NCI-H446 (cell line): Measurements from ENCODE around the gene CATSPERD.
A peak's percentile ranks its signal among the peaks of the same experiment; 100 is the strongest.
"Not testable (repeated sequence)": the region's sequence is repeated elsewhere in the genome, so short reads cannot be mapped to it uniquely, and the experiment has no call there.

ENCODE experiments used
- DNase-seq, 2 experiments: peaks; one replicate each; lab custom pipeline; 2025; lab: John Stamatoyannopoulos, UW

Gene CATSPERD

GRCh38 chr19:5727453-5728050 is 7.1 kb downstream of the CATSPERD start:
- DNase-seq, result no peak

- DNase-seq, result not testable (repeated sequence)
These were observed 12.7 kb downstream of the CATSPERD start for GRCh38 chr19:5733172-5733571.

GRCh38 chr19:5738423-5738822 is 18.0 kb downstream of the CATSPERD start:
- no peak for DNase-seq

GRCh38 chr19:5742051-5742450 is 21.6 kb downstream of the CATSPERD start:
- DNase-seq, result no peak

GRCh38 chr19:5743630-5744029 is 23.2 kb downstream of the CATSPERD start:
- no peak for DNase-seq

DNA sequence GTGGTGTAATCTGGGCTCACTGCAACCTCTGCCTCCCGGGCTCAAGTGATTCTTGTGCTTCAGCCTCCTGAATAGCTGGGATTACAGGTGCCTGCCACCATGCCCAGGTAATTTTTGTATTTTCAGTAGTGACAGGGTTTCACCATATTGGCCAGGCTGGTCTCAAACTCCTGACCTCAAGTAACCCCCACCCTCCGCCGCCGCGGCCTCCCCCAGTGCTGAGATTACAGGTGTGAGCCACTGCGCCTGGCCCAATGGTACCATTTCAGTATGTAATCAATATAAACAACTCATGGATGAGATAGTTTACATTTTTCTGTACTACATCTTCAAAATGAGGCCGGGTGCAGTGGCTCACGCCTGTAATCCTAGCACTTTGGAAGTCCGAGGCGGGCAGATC is 24.6 kb downstream of the CATSPERD start:
- DNase-seq, result not testable (repeated sequence)

DNA sequence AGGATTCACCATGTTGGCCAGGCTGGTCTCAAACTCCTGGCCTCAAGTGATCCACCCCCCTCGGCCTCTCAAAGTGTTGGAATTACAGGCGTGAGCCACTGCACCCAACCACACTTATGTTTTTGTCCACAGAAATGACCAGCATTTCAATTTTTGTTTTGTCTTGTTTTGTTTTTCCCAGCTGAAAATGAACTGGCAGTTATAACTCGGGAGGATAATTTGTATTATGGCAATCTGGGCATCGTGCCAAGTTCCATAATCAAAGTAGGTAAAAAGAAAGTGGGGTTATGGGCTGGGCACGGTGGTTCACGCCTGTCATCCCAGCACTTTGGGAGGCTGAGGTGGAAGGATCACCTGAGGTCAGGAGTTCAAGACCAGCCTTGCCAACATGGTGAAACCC is 28.5 kb downstream of the CATSPERD start:
- DNase-seq, result peak; percentile 4 to 28

- DNase-seq, result no peak
These were observed 29.1 kb downstream of the CATSPERD start for GRCh38 chr19:5749505-5749904.

DNA sequence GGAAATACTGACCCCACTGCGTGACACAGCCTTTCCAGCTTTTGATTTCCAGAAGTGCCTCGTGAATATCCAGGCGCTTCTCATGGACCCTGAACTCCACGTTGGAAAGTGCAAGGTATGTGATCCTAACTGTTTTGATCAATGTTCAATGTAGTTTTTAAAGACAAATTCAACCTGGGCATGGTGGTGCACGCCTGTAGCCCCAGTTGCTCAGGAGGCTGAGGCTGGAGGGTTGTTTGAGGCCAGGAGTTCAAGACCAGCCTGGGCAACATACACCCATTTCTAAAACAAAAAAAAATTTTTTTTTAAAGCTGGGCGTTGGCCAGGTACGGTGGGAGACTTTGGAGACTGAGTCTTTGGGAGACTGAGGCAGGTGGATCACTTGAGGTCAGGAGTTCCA is 31.3 kb downstream of the CATSPERD start:
- no peak for DNase-seq

DNA sequence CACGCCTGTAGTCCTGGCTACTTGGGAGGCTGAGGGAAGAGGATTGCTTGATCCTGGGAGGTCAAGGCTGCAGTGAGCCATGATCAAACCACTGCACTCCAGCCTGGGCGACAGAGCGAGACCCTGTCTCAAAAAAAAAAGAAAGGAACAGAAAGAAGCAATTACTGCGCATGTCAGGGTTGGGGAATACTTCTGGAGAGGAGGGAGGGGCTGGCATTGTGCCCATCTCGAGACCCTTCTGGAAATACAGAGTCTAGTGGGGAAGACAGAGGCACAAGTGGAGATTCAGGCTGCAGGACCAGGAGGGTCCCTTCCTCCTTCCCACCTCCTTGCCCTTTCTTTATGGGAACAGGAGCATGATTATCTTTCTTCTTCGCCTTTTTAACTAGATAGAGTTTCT is 33.3 kb downstream of the CATSPERD start:
- DNase-seq, result no peak

- DNase-seq, result no peak
These were observed 42.3 kb downstream of the CATSPERD start for GRCh38 chr19:5762608-5763217.

DNA sequence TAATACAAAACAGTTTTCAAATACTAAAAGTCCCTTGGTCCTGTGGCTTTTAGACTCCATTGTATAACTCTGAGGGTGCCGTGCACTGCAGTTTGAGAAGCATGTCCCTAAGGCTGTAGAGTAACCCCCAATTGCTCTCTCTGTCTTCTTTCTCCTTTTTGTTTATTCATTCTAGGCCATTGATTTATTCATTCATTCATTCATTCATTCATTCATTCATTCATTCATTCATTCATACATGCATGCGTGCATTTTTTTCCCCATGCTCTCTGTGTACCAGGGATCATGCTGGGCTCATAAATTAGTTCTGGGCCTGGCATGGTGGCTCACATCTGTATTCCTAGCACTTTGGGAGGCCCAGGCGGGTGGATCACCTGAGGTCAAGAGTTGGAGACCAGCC is 44.8 kb downstream of the CATSPERD start:
- no peak for DNase-seq

GRCh38 chr19:5767949-5768348 is 47.5 kb downstream of the CATSPERD start:
- DNase-seq, result no peak

GRCh38 chr19:5772416-5772815 is 52.0 kb downstream of the CATSPERD start:
- DNase-seq, result no peak

GRCh38 chr19:5773276-5773675 is 52.8 kb downstream of the CATSPERD start:
- no peak for DNase-seq

GRCh38 chr19:5774921-5775320 is 54.5 kb downstream of the CATSPERD start:
- no peak for DNase-seq

GRCh38 chr19:5775668-5776309 is 55.4 kb downstream of the CATSPERD start:
- no peak for DNase-seq

DNA sequence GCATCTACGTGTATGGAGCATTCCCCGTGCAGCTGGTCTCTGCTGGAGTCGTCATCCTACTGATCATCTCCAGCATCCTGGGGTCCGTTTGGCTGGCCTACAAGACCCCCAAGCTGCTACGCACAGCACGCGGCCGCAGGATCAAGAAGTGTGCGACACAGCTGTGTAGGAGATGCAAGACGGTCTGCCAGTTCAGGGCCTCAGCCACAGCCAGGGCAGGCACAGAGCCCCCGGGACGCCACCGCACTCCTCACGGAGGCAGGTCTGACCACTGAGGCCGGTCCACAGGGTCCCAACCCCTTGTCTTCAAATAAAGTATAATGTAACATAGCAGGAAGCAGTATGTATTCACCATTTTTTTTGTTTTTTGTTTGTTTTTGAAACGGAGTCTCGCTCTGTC is 58.0 kb downstream of the CATSPERD start:
- no peak for DNase-seq

DNA sequence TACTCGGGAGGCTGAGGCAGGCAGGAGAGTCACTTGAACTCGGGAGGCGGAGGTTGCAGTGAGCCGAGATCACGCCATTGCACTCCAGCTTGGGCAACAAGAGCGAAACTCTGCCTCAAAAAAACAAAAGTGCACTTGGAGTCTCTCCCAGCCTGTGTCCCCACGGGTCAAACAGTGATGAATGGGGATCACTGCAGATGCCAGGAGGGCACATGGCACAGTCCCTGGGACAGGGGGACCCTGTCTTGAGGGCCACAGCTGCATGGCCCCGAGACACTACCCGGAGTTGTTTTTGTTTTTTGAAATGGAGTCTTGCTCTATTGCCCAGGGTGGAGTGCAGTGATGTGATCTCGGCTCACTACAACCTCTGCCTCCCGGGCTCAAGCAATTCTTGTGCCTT is 60.5 kb downstream of the CATSPERD start:
- DNase-seq, result not testable (repeated sequence)

- DNase-seq, result no peak
These were observed 61.9 kb downstream of the CATSPERD start for GRCh38 chr19:5782322-5782721.

DNA sequence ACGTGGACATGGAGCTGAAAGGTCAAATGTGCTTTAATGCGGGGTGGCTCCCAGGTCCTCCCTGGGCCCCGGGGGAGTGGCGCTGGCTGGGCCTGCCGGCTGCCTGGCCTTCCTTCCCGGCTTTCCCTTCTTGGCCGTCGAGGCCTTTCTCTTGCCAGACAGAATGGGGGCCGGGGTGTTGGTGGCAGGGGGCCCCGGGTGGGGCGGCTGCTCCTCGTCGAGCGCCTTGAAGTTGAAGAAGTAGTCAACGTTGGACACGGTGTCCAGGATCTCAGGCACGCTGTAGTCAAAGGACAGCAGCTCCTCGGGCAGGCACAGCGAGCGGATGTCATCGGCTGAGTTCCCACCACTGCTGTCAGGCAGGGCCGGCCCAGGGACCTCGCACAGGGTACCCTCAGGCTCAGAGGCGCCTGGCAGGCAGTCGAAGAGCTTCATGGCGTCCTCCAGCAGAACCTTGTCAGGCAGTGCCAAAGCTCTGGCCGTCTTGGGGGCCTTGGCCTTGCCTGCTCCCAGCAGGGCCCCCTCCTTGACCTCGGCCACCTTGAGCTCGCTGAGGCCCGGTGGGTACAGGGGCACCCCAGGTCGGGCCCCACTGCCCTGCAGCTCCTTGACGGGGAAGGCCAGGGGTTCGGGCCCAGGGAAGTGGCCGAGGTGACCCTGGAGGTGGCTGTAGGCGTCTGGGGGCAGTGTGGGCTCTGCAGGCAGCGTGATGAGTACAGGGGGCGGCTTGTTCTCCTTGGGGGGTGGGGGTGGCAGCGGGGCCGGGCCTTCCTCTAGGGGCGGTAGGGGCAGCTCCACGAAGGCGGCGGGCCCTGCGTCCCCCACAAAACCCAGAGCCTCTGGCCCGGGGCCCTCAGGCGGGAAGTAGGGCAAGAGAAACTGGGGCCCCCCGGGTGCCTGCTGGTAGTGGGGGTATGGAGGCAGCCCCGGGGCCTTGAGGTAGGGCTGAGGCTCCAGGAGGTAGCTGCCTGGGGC is 62.8 kb downstream of the CATSPERD start:
- no peak for DNase-seq

DNA sequence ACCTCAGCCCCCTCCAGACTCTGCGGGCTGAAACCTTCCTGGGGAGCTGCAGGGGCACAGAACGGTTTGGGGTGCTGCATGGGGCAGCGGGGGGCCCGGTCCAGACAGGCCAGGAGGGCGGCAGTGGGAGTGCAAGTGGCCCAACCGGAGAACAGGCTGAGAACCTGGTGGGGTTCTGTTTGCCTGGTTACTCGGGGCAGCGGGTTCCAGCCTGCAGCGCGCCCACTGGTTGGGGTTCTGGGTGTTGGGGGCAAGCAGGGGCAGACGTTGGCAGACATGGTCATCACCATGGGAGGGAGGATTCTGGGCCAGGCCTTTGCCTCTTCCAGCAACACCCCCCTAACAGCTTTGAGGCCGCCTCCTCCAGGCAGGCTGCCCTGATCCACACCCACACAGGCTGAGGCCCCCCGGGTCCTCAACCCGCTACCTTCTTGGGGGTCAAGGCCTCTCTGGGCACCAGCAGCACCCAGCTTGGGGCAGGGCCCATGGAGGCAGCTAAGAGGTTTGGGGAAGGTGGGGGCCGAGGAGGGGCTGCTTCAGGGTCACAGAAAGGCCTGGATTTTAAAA is 64.2 kb downstream of the CATSPERD start, which contains the start of gene PRR22:
Gene PRR22, minus strand, starts transcription at position 166 of the 567 bp plus-strand sequence. Its CDS starts 86 bp downstream, at position 80.
- no peak for DNase-seq
